ENCODE results near the gene MCCD1.

DNA sequence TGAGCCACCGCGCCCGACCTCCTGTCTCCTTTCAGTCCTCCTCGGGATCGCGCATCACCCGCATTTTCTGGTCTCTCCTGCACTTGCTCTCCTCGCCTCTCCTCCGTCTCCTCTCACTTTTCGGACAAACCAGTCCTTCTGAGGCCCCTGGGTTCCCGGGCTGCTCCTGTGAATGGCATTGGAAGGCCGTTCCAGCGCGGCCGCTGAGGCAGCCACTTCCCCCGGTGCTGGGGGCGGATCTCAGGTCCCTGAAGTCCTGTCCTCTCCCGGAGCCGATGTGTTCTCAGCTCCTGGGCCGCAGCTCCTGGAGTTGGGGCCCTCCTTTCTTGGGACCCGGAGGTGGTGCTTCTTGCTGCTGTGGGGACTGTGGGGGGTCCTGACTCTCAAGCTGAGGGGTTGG is 30.0 kb upstream of the MCCD1 start:
- TF ChIP-seq POLR2A (IDR thresholded peaks at IDR 0.05; ENCODE audit: low read length) (no peak), CEBPB (IDR thresholded peaks at IDR 0.05) (no peak), POLR2AphosphoS2 (conservative IDR thresholded peaks at IDR 0.05; ENCODE audit: low read length) (no peak), RARB (CRISPR knock-in tag; IDR thresholded peaks at IDR 0.05) (no peak), JUN (IDR thresholded peaks at IDR 0.05) (no peak)
- TF ChIP-seq, protein P1, sequence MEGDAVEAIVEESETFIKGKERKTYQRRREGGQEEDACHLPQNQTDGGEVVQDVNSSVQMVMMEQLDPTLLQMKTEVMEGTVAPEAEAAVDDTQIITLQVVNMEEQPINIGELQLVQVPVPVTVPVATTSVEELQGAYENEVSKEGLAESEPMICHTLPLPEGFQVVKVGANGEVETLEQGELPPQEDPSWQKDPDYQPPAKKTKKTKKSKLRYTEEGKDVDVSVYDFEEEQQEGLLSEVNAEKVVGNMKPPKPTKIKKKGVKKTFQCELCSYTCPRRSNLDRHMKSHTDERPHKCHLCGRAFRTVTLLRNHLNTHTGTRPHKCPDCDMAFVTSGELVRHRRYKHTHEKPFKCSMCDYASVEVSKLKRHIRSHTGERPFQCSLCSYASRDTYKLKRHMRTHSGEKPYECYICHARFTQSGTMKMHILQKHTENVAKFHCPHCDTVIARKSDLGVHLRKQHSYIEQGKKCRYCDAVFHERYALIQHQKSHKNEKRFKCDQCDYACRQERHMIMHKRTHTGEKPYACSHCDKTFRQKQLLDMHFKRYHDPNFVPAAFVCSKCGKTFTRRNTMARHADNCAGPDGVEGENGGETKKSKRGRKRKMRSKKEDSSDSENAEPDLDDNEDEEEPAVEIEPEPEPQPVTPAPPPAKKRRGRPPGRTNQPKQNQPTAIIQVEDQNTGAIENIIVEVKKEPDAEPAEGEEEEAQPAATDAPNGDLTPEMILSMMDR (IDR thresholded peaks at IDR 0.05), result no peak
- TF ChIP-seq, protein P2, sequence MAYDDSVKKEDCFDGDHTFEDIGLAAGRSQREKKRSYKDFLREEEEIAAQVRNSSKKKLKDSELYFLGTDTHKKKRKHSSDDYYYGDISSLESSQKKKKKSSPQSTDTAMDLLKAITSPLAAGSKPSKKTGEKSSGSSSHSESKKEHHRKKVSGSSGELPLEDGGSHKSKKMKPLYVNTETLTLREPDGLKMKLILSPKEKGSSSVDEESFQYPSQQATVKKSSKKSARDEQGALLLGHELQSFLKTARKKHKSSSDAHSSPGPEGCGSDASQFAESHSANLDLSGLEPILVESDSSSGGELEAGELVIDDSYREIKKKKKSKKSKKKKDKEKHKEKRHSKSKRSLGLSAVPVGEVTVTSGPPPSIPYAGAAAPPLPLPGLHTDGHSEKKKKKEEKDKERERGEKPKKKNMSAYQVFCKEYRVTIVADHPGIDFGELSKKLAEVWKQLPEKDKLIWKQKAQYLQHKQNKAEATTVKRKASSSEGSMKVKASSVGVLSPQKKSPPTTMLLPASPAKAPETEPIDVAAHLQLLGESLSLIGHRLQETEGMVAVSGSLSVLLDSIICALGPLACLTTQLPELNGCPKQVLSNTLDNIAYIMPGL (CRISPR knock-in tag; IDR thresholded peaks at IDR 0.05; ENCODE audit: borderline replicate concordance), result no peak

Data from A549 (cell line).